ENCODE results near the gene VENTX.

DNA sequence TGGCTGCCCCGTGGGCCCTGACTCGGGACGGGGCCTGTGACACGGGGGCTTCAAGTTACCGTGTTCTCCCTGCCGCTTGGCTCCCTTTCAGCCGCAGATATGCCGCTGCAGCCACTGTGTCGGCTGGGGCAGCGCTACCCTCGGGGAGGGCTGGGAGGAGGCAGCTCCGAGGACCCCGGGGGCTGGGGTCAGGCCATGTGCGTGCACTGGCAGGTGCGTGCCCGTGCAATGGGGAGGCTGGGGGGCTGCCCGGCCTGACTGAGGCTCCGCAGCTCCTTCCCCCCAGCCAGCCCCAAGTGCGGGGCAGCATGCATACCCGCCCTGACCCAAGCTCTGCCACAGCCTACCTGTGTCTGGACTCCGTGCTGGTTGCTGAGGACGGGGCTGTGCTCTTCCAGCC is 48.4 kb upstream of the VENTX start:
- TF ChIP-seq, protein P1, sequence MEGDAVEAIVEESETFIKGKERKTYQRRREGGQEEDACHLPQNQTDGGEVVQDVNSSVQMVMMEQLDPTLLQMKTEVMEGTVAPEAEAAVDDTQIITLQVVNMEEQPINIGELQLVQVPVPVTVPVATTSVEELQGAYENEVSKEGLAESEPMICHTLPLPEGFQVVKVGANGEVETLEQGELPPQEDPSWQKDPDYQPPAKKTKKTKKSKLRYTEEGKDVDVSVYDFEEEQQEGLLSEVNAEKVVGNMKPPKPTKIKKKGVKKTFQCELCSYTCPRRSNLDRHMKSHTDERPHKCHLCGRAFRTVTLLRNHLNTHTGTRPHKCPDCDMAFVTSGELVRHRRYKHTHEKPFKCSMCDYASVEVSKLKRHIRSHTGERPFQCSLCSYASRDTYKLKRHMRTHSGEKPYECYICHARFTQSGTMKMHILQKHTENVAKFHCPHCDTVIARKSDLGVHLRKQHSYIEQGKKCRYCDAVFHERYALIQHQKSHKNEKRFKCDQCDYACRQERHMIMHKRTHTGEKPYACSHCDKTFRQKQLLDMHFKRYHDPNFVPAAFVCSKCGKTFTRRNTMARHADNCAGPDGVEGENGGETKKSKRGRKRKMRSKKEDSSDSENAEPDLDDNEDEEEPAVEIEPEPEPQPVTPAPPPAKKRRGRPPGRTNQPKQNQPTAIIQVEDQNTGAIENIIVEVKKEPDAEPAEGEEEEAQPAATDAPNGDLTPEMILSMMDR (IDR thresholded peaks at IDR 0.05): no peak
- TF ChIP-seq MXD4 (CRISPR knock-in tag; IDR thresholded peaks at IDR 0.05; ENCODE audit: borderline replicate concordance) (no peak), ESRRA (CRISPR knock-in tag; IDR thresholded peaks at IDR 0.05; ENCODE audit: borderline replicate concordance) (no peak), ETV6 (CRISPR knock-in tag; IDR thresholded peaks at IDR 0.05) (no peak), ZNF317 (CRISPR knock-in tag; IDR thresholded peaks at IDR 0.05; ENCODE audit: borderline replicate concordance, low read depth) (no peak), IRF2 (CRISPR knock-in tag; IDR thresholded peaks at IDR 0.05; ENCODE audit: borderline replicate concordance, low read depth) (no peak), FOXJ3 (CRISPR knock-in tag; IDR thresholded peaks at IDR 0.05; ENCODE audit: borderline replicate concordance) (no peak), NR1H2 (CRISPR knock-in tag; IDR thresholded peaks at IDR 0.05) (no peak)
- TF ChIP-seq, protein P2, sequence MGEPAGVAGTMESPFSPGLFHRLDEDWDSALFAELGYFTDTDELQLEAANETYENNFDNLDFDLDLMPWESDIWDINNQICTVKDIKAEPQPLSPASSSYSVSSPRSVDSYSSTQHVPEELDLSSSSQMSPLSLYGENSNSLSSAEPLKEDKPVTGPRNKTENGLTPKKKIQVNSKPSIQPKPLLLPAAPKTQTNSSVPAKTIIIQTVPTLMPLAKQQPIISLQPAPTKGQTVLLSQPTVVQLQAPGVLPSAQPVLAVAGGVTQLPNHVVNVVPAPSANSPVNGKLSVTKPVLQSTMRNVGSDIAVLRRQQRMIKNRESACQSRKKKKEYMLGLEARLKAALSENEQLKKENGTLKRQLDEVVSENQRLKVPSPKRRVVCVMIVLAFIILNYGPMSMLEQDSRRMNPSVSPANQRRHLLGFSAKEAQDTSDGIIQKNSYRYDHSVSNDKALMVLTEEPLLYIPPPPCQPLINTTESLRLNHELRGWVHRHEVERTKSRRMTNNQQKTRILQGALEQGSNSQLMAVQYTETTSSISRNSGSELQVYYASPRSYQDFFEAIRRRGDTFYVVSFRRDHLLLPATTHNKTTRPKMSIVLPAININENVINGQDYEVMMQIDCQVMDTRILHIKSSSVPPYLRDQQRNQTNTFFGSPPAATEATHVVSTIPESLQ (CRISPR knock-in tag; IDR thresholded peaks at IDR 0.05): no peak
